ENCODE results near the gene SLC7A8.

The SLC7A8 gene

DNA sequence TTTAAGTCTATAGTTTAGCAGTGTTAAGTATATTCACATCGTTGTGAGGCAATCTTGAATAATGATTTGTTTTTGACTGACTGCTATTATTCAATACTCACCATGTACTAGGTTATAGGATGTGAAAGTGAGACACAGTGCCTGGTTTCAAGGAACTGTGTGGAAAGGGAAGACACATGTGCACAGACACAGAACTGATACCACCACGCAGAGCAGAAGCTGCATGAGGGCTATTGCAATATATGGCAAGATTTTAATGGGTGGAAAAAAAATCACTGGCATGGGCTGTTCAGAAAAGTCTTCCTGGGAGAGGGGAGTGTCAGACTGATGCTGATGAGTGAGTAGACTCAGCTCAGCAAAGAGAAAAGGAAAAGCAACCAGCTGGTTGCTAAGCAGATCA, 10.4 kb downstream of the SLC7A8 start:
- Histone ChIP-seq H3K4me1 (ENCODE audit: control insufficient read depth in 2 of 2, insufficient read depth in 1 of 2, low read depth in 1 of 2, low read length in 2 of 2) (peaks cover 13 to 20% of the 10 kb centered on the region in 2 donors), H3K4me2 (ENCODE audit: insufficient read depth, low read length, poor library complexity, severe bottlenecking) (no peak overlapping the region), H2BK5ac (ENCODE audit: low read length) (no peak overlapping the region), H3K4ac (ENCODE audit: low read length) (no peak overlapping the region), H3K14ac (ENCODE audit: low read length) (no peak overlapping the region), H3K23ac (ENCODE audit: low read depth, low read length, poor library complexity) (no peak overlapping the region), H2BK12ac (ENCODE audit: low read length) (no peak overlapping the region), H3K36me3 (replicated peaks in 1 of 2; ENCODE audit: control insufficient read depth in 2 of 2, insufficient read depth in 2 of 2, low read length in 2 of 2) (no peaks in the 10 kb centered on the region), H2BK15ac (ENCODE audit: low read length) (no peak overlapping the region), H3K79me1 (ENCODE audit: low read depth, low read length) (no peaks in the 10 kb centered on the region), H2BK120ac (ENCODE audit: low read depth, low read length) (no peak overlapping the region), H2AK5ac (ENCODE audit: low read depth, low read length) (no peak overlapping the region), H3K9ac (ENCODE audit: low read depth, low read length, poor library complexity) (no peak overlapping the region), H4K91ac (ENCODE audit: low read depth, low read length, poor library complexity) (no peak overlapping the region), H3K27me3 (ENCODE audit: control insufficient read depth in 3 of 3, insufficient read depth in 3 of 3, low read depth in 1 of 3, low read length in 3 of 3) (no peaks in the 10 kb centered on the region), H2AFZ (ENCODE audit: low read length) (no peak overlapping the region), H3K4me3 (ENCODE audit: low read length in 2 of 2) (no peak overlapping the region), H3K9me3 (replicated peaks in 1 of 2; ENCODE audit: control insufficient read depth in 2 of 2, insufficient read depth in 1 of 2, low read depth in 1 of 2, low read length in 2 of 2) (no peaks in the 10 kb centered on the region), H3K18ac (ENCODE audit: low read length) (no peak overlapping the region), H3K27ac (replicated peaks; ENCODE audit: low read length) (no peak overlapping the region), H4K8ac (ENCODE audit: low read depth, low read length) (no peak overlapping the region)
- no CpG with 5 or more reads among the region's 2 CpGs for WGBS, 2 donors (ENCODE audit: extremely low coverage in 2 of 2, insufficient read length in 2 of 2, insufficient replicate concordance in 1 of 2)
- no peak for DNase-seq (ENCODE audit: low spot score)

- Histone ChIP-seq H3K4me3 (ENCODE audit: low read length in 2 of 2) (no peak overlapping the region), H3K36me3 (replicated peaks in 1 of 2; ENCODE audit: control insufficient read depth in 2 of 2, insufficient read depth in 2 of 2, low read length in 2 of 2) (no peaks in the 10 kb centered on the region), H3K14ac (ENCODE audit: low read length) (no peak overlapping the region), H2AFZ (ENCODE audit: low read length) (no peak overlapping the region), H3K4ac (ENCODE audit: low read length) (no peak overlapping the region), H3K9ac (ENCODE audit: low read depth, low read length, poor library complexity) (no peak overlapping the region), H3K18ac (ENCODE audit: low read length) (no peak overlapping the region), H4K91ac (ENCODE audit: low read depth, low read length, poor library complexity) (no peak overlapping the region), H2AK5ac (ENCODE audit: low read depth, low read length) (no peak overlapping the region), H3K9me3 (replicated peaks in 1 of 2; ENCODE audit: control insufficient read depth in 2 of 2, insufficient read depth in 1 of 2, low read depth in 1 of 2, low read length in 2 of 2) (no peaks in the 10 kb centered on the region), H2BK12ac (ENCODE audit: low read length) (no peak overlapping the region), H3K4me2 (ENCODE audit: insufficient read depth, low read length, poor library complexity, severe bottlenecking) (no peak overlapping the region), H2BK15ac (ENCODE audit: low read length) (no peak overlapping the region), H3K27ac (replicated peaks; ENCODE audit: low read length) (no peak overlapping the region), H2BK5ac (ENCODE audit: low read length) (no peak overlapping the region), H3K23ac (ENCODE audit: low read depth, low read length, poor library complexity) (no peak overlapping the region), H2BK120ac (ENCODE audit: low read depth, low read length) (no peak overlapping the region), H3K4me1 (ENCODE audit: control insufficient read depth in 2 of 2, insufficient read depth in 1 of 2, low read depth in 1 of 2, low read length in 2 of 2) (peaks cover 13 to 22% of the 10 kb centered on the region in 2 donors), H3K27me3 (ENCODE audit: control insufficient read depth in 3 of 3, insufficient read depth in 3 of 3, low read depth in 1 of 3, low read length in 3 of 3) (no peaks in the 10 kb centered on the region), H3K79me1 (ENCODE audit: low read depth, low read length) (no peaks in the 10 kb centered on the region), H4K8ac (ENCODE audit: low read depth, low read length) (no peak overlapping the region)
- WGBS, 2 donors (ENCODE audit: extremely low coverage in 2 of 2, insufficient read length in 2 of 2, insufficient replicate concordance in 1 of 2): no CpG with 5 or more reads among the region's 3 CpGs
- DNase-seq (ENCODE audit: low spot score): no peak
Observed at GRCh38 chr14:23172574-23172973, 10.9 kb downstream of the SLC7A8 start.

DNA sequence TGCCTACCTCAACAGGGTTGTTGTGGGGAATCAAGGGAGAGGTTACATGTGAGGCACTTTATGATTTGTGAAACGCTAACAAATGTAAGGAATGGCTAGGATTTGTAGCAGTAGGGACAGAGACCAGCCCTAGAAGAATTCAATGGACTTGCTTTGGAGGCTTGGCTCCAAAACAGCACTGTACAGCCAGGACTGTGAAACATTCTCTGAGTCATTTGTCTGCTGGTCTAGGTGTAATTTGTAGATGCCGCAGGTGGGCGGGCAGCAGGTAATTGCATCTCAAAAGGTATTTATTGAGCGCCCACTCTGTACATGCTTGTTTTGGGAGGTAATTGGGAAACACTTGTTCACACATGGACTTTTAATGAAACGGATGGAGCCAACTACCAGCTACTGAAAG, 11.4 kb downstream of the SLC7A8 start:
- Histone ChIP-seq H2BK5ac (ENCODE audit: low read length) (no peak overlapping the region), H3K36me3 (replicated peaks in 1 of 2; ENCODE audit: control insufficient read depth in 2 of 2, insufficient read depth in 2 of 2, low read length in 2 of 2) (no peaks in the 10 kb centered on the region), H3K27ac (replicated peaks; ENCODE audit: low read length) (no peak overlapping the region), H2BK120ac (ENCODE audit: low read depth, low read length) (no peak overlapping the region), H3K4me2 (ENCODE audit: insufficient read depth, low read length, poor library complexity, severe bottlenecking) (no peak overlapping the region), H2BK15ac (ENCODE audit: low read length) (no peak overlapping the region), H4K8ac (ENCODE audit: low read depth, low read length) (no peak overlapping the region), H3K4ac (ENCODE audit: low read length) (no peak overlapping the region), H2AK5ac (ENCODE audit: low read depth, low read length) (no peak overlapping the region), H2AFZ (ENCODE audit: low read length) (no peak overlapping the region), H3K4me3 (ENCODE audit: low read length in 2 of 2) (no peak overlapping the region), H4K91ac (ENCODE audit: low read depth, low read length, poor library complexity) (no peak overlapping the region), H3K4me1 (ENCODE audit: control insufficient read depth in 2 of 2, insufficient read depth in 1 of 2, low read depth in 1 of 2, low read length in 2 of 2) (peaks cover 17 to 23% of the 10 kb centered on the region in 2 donors), H3K27me3 (ENCODE audit: control insufficient read depth in 3 of 3, insufficient read depth in 3 of 3, low read depth in 1 of 3, low read length in 3 of 3) (no peaks in the 10 kb centered on the region), H3K14ac (ENCODE audit: low read length) (no peak overlapping the region), H3K18ac (ENCODE audit: low read length) (no peak overlapping the region), H3K23ac (ENCODE audit: low read depth, low read length, poor library complexity) (no peak overlapping the region), H3K79me1 (ENCODE audit: low read depth, low read length) (no peaks in the 10 kb centered on the region), H3K9ac (ENCODE audit: low read depth, low read length, poor library complexity) (no peak overlapping the region), H3K9me3 (replicated peaks in 1 of 2; ENCODE audit: control insufficient read depth in 2 of 2, insufficient read depth in 1 of 2, low read depth in 1 of 2, low read length in 2 of 2) (no peaks in the 10 kb centered on the region), H2BK12ac (ENCODE audit: low read length) (no peak overlapping the region)
- no CpG with 5 or more reads among the region's 5 CpGs for WGBS, 2 donors (ENCODE audit: extremely low coverage in 2 of 2, insufficient read length in 2 of 2, insufficient replicate concordance in 1 of 2)
- DNase-seq (ENCODE audit: low spot score): no peak

DNA sequence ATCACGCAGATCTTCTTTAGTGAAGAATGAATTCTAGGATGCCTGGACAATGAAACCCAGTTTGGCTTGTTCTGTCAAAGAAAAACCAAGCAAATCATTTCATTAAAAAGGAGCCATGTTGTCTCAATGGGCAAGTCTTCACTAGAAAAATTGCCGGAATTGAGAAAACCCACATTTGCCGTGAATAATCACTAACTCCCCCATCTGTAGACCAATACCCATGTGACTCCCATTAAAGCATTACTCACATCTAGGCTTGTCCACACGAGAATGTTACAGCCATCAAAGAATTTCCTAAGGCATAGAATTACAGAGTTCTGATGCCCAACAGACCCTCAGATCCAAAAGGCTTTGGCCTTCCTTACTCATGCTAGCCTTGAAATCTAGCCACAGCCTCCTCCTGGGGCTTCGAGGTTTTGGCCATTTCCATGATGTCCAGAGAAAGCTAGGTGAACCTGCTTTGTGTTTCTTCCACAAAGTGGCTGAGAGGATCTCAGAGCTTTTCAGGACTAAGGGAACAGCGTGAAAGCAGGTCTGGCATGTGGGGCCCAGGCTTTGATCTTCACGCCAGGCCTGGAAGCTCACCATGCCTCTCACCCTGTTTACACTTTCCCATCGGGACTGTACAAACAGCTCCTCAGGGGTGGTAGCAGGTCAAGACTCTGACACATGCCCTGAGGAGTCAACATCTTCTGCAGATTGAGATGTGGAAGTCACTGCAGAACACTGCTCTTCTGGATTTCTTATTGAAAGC, 12.1 kb downstream of the SLC7A8 start:
- no peak overlapping the region for H3K9ac ChIP-seq (ENCODE audit: low read depth, low read length, poor library complexity)
- H3K4me1 ChIP-seq (ENCODE audit: control insufficient read depth in 2 of 2, insufficient read depth in 1 of 2, low read depth in 1 of 2, low read length in 2 of 2): peaks cover 19 to 26% of the 10 kb centered on the region in 2 donors
- no peak overlapping the region for H4K8ac ChIP-seq (ENCODE audit: low read depth, low read length)
- H4K91ac ChIP-seq (ENCODE audit: low read depth, low read length, poor library complexity): no peak overlapping the region
- H2AFZ ChIP-seq (ENCODE audit: low read length): no peak overlapping the region
- H2AK5ac ChIP-seq (ENCODE audit: low read depth, low read length): no peak overlapping the region
- no peak overlapping the region for H2BK120ac ChIP-seq (ENCODE audit: low read depth, low read length)
- no peak overlapping the region for H3K18ac ChIP-seq (ENCODE audit: low read length)
- H3K4ac ChIP-seq (ENCODE audit: low read length): no peak overlapping the region
- H3K9me3 ChIP-seq (replicated peaks in 1 of 2; ENCODE audit: control insufficient read depth in 2 of 2, insufficient read depth in 1 of 2, low read depth in 1 of 2, low read length in 2 of 2): no peaks in the 10 kb centered on the region
- peaks cover 0 to under 1% of the 10 kb centered on the region in 2 donors for H3K36me3 ChIP-seq (replicated peaks in 1 of 2; ENCODE audit: control insufficient read depth in 2 of 2, insufficient read depth in 2 of 2, low read length in 2 of 2)
- no peak overlapping the region for H3K27ac ChIP-seq (replicated peaks; ENCODE audit: low read length)
- H2BK15ac ChIP-seq (ENCODE audit: low read length): no peak overlapping the region
- H3K4me2 ChIP-seq (ENCODE audit: insufficient read depth, low read length, poor library complexity, severe bottlenecking): no peak overlapping the region
- no peaks in the 10 kb centered on the region for H3K79me1 ChIP-seq (ENCODE audit: low read depth, low read length)
- no peak overlapping the region for H2BK5ac ChIP-seq (ENCODE audit: low read length)
- no CpG with 5 or more reads among the region's 8 CpGs for WGBS, 2 donors (ENCODE audit: extremely low coverage in 2 of 2, insufficient read length in 2 of 2, insufficient replicate concordance in 1 of 2)
- no peak overlapping the region for H2BK12ac ChIP-seq (ENCODE audit: low read length)
- no peak overlapping the region for H3K14ac ChIP-seq (ENCODE audit: low read length)
- no peak overlapping the region for H3K23ac ChIP-seq (ENCODE audit: low read depth, low read length, poor library complexity)
- no peak for DNase-seq (ENCODE audit: low spot score)
- H3K4me3 ChIP-seq (ENCODE audit: low read length in 2 of 2): no peak overlapping the region
- H3K27me3 ChIP-seq (ENCODE audit: control insufficient read depth in 3 of 3, insufficient read depth in 3 of 3, low read depth in 1 of 3, low read length in 3 of 3): no peaks in the 10 kb centered on the region

Measured in neuronal stem cell (in vitro differentiated cells).